GM19023 (cell line): ENCODE results near the gene TM2D3.

Experiments used
- ATAC-seq: cut with Tn5 transposase; IDR thresholded peaks from one replicate; pipeline ENCODE4 v1.9.1; 2021; ENCODE audit warnings: mild to moderate bottlenecking, moderate library complexity; ENCODE audit not compliant: unreplicated experiment

Gene TM2D3

GRCh38 chr15:101608201-101608600 is 44.0 kb downstream of the TM2D3 start:
- no peak for ATAC-seq

GRCh38 chr15:101607108-101607507 is 45.1 kb downstream of the TM2D3 start:
- no peak for ATAC-seq

DNA sequence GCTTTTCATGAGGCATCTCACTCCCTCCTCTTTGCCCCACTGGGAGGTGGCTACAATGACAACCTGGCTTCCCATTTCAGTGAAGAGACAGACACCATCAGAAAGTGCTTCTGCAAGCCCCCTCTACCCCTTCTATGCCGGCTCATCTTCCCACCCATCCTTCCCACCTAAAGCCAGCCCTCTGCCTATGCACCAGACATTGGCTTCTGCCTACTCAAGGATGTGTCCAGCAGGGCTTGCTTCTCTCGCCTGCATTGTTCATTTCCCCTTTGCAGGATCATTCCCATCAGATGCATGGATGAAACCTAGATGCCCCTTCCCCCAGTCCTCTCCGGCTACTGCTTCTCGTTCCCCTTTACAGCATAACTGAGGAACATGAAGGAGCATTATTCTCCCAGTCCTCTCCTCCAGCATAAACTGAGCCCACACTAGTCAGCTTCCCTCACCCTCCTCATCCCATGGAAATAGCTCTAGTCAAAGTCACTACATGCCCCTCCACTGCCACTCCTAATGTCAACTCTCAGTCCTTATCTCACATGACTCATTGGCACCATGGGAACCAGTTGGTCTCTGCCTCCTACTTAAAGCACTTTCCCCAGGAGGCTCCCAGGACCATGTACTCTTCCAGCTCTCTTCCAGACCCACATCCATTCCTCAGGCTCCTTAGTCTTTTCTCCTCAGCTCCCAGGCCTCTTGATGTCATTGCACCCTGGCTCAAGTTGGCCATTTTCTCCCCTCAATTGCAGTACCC is 47.9 kb downstream of the TM2D3 start:
- no peak for ATAC-seq

DNA sequence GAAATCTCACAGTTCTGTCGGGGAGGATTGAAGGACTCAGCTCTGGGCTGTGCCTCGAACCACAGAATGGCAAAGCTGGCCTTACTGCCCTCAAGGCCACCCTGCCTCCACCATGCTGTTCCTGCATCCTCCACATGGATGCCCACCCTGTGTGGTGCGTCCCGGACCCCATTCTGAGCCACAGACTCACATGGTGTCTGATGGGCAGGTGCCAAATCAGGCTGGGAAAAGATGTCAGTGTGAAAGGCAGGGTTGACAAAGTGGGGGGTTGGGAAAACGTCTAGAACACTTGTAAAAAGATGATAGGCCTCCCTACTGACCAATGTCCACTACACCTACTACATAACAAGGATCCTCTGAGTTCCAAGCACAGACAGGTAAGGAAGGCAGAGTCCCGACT is 49.4 kb downstream of the TM2D3 start:
- ATAC-seq, result no peak

DNA sequence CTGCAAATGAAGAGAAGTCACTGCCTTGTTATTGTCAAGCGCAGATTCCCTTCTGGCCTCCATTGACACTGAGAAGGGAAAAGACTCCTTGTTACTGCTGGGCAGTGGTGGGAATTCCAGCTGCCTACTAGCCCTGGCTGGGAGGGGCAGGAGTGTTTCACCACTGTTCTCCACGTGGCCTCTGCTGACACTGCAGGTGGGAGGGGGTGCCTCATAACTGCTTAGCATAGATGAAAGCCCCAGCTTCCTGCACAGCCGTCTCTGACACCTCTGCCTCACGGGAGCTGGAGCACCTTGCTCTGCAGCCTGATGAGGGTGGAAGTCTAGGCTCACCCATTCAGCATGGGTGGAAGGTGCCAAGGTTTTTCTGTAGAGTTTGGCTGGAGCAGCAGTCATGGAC is 52.1 kb downstream of the TM2D3 start:
- ATAC-seq, result no peak

DNA sequence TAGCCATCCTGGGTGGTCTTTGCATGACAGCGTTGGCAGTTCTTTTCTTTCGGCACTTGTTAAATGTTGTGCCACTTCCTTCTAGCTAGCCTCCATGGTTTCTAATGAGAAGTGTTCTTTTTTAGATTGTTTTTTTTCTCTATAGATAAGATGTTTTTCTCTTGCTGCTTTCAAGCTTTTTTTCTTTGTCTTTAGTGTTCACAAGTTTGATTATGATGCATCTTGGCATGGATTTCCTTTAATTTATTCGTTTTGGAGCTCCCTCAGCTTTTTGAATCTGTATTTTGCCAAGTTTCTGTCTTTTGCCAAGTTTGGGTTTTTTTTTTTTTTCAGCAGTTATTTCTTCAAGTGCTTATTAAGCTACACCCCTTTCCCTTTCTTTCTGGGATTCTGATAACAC is 53.1 kb downstream of the TM2D3 start:
- ATAC-seq, result no peak

DNA sequence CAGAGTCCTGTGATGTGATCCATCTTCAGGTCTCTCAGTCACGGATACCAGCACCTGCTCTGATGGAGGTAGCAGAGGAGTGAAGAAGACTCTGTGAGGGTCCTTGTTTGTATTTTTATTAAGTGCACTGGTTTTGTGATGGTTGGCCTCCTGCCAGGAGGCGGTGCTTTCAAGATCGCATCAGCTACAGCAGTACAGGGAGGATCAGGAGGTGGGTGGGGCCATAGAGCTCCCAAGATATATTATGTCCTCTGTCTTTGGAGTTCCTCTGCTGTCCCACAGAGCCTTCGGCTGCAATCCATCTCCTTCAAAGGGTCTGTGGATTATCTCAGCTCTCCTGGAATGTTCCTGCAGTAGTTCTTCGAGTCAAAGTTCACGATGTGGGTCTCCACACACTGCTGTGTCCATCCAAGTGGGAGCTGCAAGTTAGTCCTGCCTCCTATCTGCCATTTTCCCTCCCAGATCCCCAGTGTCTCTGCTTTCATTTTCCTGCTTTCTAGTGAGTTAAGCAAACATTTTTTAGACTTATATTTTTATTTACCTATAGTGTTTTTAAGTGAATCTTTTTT is 54.7 kb downstream of the TM2D3 start:
- no peak for ATAC-seq

GRCh38 chr15:101596633-101597032 is 55.5 kb downstream of the TM2D3 start:
- ATAC-seq, result no peak
